Prostate gland (tissue), 2 donors: ENCODE data around the gene TNRC6A. TPM values are rescaled to one million over a fixed set of nuclear protein-coding genes. Genes with fewer than 3 reads are reported as not detected.

Experiments
- DNase-seq: peaks from one replicate; pipeline ENCODE4 v3.0.0-alpha.2; 2019; ENCODE audit warnings: low spot score
- H3K27ac ChIP-seq, 2 donors: fragments of 200-600 bp; sonication (generic); 2 replicates each; pipeline ENCODE4 v1.5.1; 2017 to 2019
- H3K27me3 ChIP-seq: fragments of 200-600 bp; sonication (generic); replicated peaks from 2 replicates; pipeline ENCODE4 v1.5.1; 2019; ENCODE audit not compliant: insufficient read depth
- H3K36me3 ChIP-seq, 2 donors: fragments of 200-600 bp; sonication (generic); 1 replicate in 1 of 2; 2 replicates in 1 of 2; pipeline versions ENCODE4 v1.5.1 to v1.8.1; 2017 to 2019
- H3K4me1 ChIP-seq: fragments of 200-600 bp; sonication (generic); replicated peaks from 2 replicates; pipeline ENCODE4 v1.5.1; 2019
- H3K4me3 ChIP-seq, 2 donors: fragments of 200-600 bp; sonication (generic); 2 replicates each; pipeline ENCODE4 v1.5.1; 2017 to 2019
- H3K9me3 ChIP-seq: fragments of 200-600 bp; sonication (generic); 2 replicates; pipeline ENCODE4 v1.5.1; 2017
- CTCF ChIP-seq, 4 experiments: fragments of 200-600 bp in 2 of 4; fragments of 450-650 bp in 2 of 4; sonication (generic) in 2 of 4; IDR thresholded peaks; 1 replicate in 3 of 4; 2 replicates in 1 of 4; pipeline ENCODE4 v1.5.1; 2016 to 2019; ENCODE audit warnings: antibody characterized with exemption in 4 of 4, mild to moderate bottlenecking in 2 of 4, moderate library complexity in 2 of 4
- POLR2A ChIP-seq: fragments of 450-650 bp; IDR thresholded peaks from one replicate; pipeline ENCODE4 v1.6.1; 2016; ENCODE audit warnings: antibody characterized with exemption, mild to moderate bottlenecking
- POLR2AphosphoS5 ChIP-seq: sonication (generic); formaldehyde crosslinking; IDR thresholded peaks from one replicate; pipeline ENCODE4 v1.6.1; 2017; ENCODE audit warnings: antibody characterized with exemption
- WGBS: methylation state at CpG from one replicate; pipeline ENCODE4 v1.1.5; 2018; 5-methylcytosine and 5-hydroxymethylcytosine counted together
- intact Hi-C: fragments of 100-400 bp; cut with DNase I; formaldehyde crosslinking; loops from one replicate; pipeline ENCODE4 v1.14.2; 2022
- total RNA-seq, 2 donors: library from RNA; depleted of rRNA; stranded (reverse); fragments of >200 nt; gene quantifications; one replicate each; pipeline ENCODE4 v1.1.0, GENCODE V29; 2016

TNRC6A gene
- total RNA-seq, 2 donors from 2014 or later: 37.5 to 65.5 TPM

GRCh38 chr16:24729951-24730815 lies 732 bp downstream of the TNRC6A start:
- no peaks in the 10 kb centered on the region for H3K9me3 ChIP-seq
- no peaks in the 10 kb centered on the region for H3K4me1 ChIP-seq
- intact Hi-C loops: loop anchor here (2.0 kb wide), 1 partner anchor 23 kb away; no protein-coding TSS in a partner anchor
- peak overlapping the region; percentile 90 to 96 for H3K27ac ChIP-seq
- H3K27me3 ChIP-seq: no peaks in the 10 kb centered on the region
- WGBS: under 1% methylated on average over 55 of the region's 61 CpGs
- peak overlapping the region; percentile 75 to 89 for H3K4me3 ChIP-seq
- DNase-seq: peak; percentile 18
- TF ChIP-seq CTCF (IDR thresholded peaks at IDR 0.05) (no peak), POLR2AphosphoS5 (no peak), POLR2A (no peak)
- no peaks in the 10 kb centered on the region for H3K36me3 ChIP-seq

GRCh38 chr16:24730914-24731313 lies 1.5 kb downstream of the TNRC6A start:
- Histone ChIP-seq H3K4me3 (peak overlapping the region; percentile 75 to 89), H3K36me3 (no peaks in the 10 kb centered on the region), H3K4me1 (no peaks in the 10 kb centered on the region), H3K27me3 (no peaks in the 10 kb centered on the region), H3K27ac (peak overlapping the region; percentile 90 to 96), H3K9me3 (no peaks in the 10 kb centered on the region)
- intact Hi-C loops: loop anchor here (2.0 kb wide), 1 partner anchor 24 kb away; no protein-coding TSS in a partner anchor
- 14% methylated on average over 6 of the region's 6 CpGs for WGBS
- no peak for TF ChIP-seq POLR2AphosphoS5
- TF ChIP-seq CTCF (IDR thresholded peaks at IDR 0.05): no peak
- TF ChIP-seq POLR2A: no peak
- no peak for DNase-seq

GRCh38 chr16:24731722-24732419 lies 2.4 kb downstream of the TNRC6A start:
- TF ChIP-seq POLR2A (no peak), POLR2AphosphoS5 (no peak), CTCF (IDR thresholded peaks at IDR 0.05) (no peak)
- H3K9me3 ChIP-seq: no peaks in the 10 kb centered on the region
- 15% methylated on average over 8 of the region's 8 CpGs for WGBS
- H3K27me3 ChIP-seq: no peaks in the 10 kb centered on the region
- H3K27ac ChIP-seq: peak overlapping the region; percentile 9 to 42
- no peaks in the 10 kb centered on the region for H3K4me1 ChIP-seq
- H3K4me3 ChIP-seq: peak overlapping the region in 1 of 2 donors; percentile 89
- intact Hi-C loops: loop anchor here (2.0 kb wide), 1 partner anchor 25 kb away; no protein-coding TSS in a partner anchor
- H3K36me3 ChIP-seq: no peaks in the 10 kb centered on the region
- no peak for DNase-seq

- intact Hi-C loops: no loop called here
- no peaks in the 10 kb centered on the region for H3K27me3 ChIP-seq
- no peak overlapping the region for H3K4me3 ChIP-seq
- no peak for DNase-seq
- H3K27ac ChIP-seq: peak overlapping the region in 1 of 2 donors; percentile 25
- WGBS: 74% methylated on average over 1 of the region's 1 CpG
- H3K36me3 ChIP-seq: no peaks in the 10 kb centered on the region
- H3K9me3 ChIP-seq: no peaks in the 10 kb centered on the region
- TF ChIP-seq POLR2A: no peak
- no peak for TF ChIP-seq CTCF (IDR thresholded peaks at IDR 0.05)
- TF ChIP-seq POLR2AphosphoS5: no peak
- H3K4me1 ChIP-seq: no peaks in the 10 kb centered on the region
Measured at GRCh38 chr16:24734382-24734781, 4.9 kb downstream of the TNRC6A start.
